NT2/D1 (cell line): ENCODE data around the gene KCNN3.

ENCODE experiments used
- YY1 ChIP-seq: IDR thresholded peaks from 2 replicates; pipeline ENCODE4 v1.6.1; 2011; ENCODE audit not compliant: insufficient read length, insufficient read depth
- ZNF274 ChIP-seq: IDR thresholded peaks from 2 replicates; pipeline ENCODE4 v1.6.1; 2011; ENCODE audit warnings: mild to moderate bottlenecking, low read depth, low read length

GRCh38 chr1:154751690-154752089 is 118.4 kb downstream of the KCNN3 start:
- no peak for TF ChIP-seq YY1
- TF ChIP-seq ZNF274: no peak
